Kidney (tissue), 14 donors: Measurements from ENCODE around the gene CCDC142. TPM values are rescaled to one million over a fixed set of nuclear protein-coding genes. Genes with fewer than 3 reads are reported as not detected.

Experiments
- DNase-seq, 5 donors: peaks; one replicate each; pipeline ENCODE4 v3.0.0-alpha.2; 2013 to 2020
- FAIRE-seq: peaks from 2 replicates; lab custom pipeline; 2012; peaks lifted over from hg19 to GRCh38; lab: Jason Lieb, UNC
- H3K27ac ChIP-seq, 2 donors: one replicate each; pipeline ENCODE4 v1.7.0; 2013; ENCODE audit warnings: low read depth in 2 of 2, low read length in 2 of 2, inconsistent platforms in 1 of 2
- H3K27me3 ChIP-seq: one replicate; pipeline ENCODE4 v1.7.1; 2013; ENCODE audit warnings: low read length, inconsistent platforms; ENCODE audit not compliant: control insufficient read depth, insufficient read depth
- H3K36me3 ChIP-seq, 3 donors: one replicate each; pipeline versions ENCODE4 v1.7.0 to v1.7.1; 2013; ENCODE audit warnings: low read length in 3 of 3, control low read depth in 1 of 3, inconsistent platforms in 1 of 3; ENCODE audit not compliant: insufficient read depth in 3 of 3, control insufficient read depth in 2 of 3
- H3K4me1 ChIP-seq, 3 donors: one replicate each; pipeline versions ENCODE4 v1.7.0 to v1.7.1; 2013; ENCODE audit warnings: low read length in 3 of 3, inconsistent platforms in 1 of 3, low read depth in 1 of 3; ENCODE audit not compliant: control insufficient read depth in 2 of 3, insufficient read depth in 2 of 3
- H3K4me3 ChIP-seq, 3 donors: one replicate each; pipeline versions ENCODE4 v1.7.0 to v1.8.1; 2013; ENCODE audit warnings: low read length in 3 of 3, control low read depth in 1 of 3, inconsistent platforms in 1 of 3
- H3K9ac ChIP-seq, 3 donors: one replicate each; pipeline versions ENCODE4 v1.7.0 to v1.7.1; 2013; ENCODE audit warnings: low read length in 3 of 3, control low read depth in 1 of 3, inconsistent platforms in 1 of 3
- H3K9me3 ChIP-seq, 3 donors: one replicate each; pipeline versions ENCODE4 v1.7.0 to v1.7.1; 2013; ENCODE audit warnings: low read length in 3 of 3, control low read depth in 1 of 3, inconsistent platforms in 1 of 3; ENCODE audit not compliant: control insufficient read depth in 2 of 3, insufficient read depth in 1 of 3
- intact Hi-C: fragments of 100-400 bp; cut with DNase I; formaldehyde crosslinking; loops from one replicate; pipeline ENCODE4 v1.11.1; 2022
- polyA plus RNA-seq: library from polyadenylated mRNA; stranded (reverse); fragments of 350-450 nt; fragmentation: Illumina TruSeq; extraction: RNeasy Lipid Tissue Mini Kit (QIAGEN cat#74804); gene quantifications from one replicate; pipeline ENCODE4 v1.2.3, GENCODE V29; 2014; ENCODE audit warnings: low read depth, low replicate concordance; ENCODE audit not compliant: insufficient read depth
- total RNA-seq: library from RNA; stranded (reverse); fragmentation: NEBNext Ultra II Directional; extraction: Animal tissue kit (Norgen Biotek cat#: 25700); gene quantifications from one replicate; pipeline ENCODE4 v1.2.1, GENCODE V29; 2021
- TF ChIP-seq, protein P1 (sequence below): IDR thresholded peaks from 3 replicates; pipeline ENCODE4 v1.5.1; 2012; ENCODE audit warnings: mild to moderate bottlenecking, moderate library complexity, borderline replicate concordance; ENCODE audit not compliant: insufficient read depth; ENCODE audit errors: extremely low read depth
- donor health status: control.
- donor health status: control.
- donor health status: control.
- donor health status: control.
- donor health status: control.
- donor health status: DM: yes; HTN: yes; CAD: no.
- donor health status: Normal renal cell carcinoma (clear cell type).

The CCDC142 gene
- total and polyA plus RNA-seq, 2 donors from 2014 or later, result 2.8 to 23.1 TPM

DNA sequence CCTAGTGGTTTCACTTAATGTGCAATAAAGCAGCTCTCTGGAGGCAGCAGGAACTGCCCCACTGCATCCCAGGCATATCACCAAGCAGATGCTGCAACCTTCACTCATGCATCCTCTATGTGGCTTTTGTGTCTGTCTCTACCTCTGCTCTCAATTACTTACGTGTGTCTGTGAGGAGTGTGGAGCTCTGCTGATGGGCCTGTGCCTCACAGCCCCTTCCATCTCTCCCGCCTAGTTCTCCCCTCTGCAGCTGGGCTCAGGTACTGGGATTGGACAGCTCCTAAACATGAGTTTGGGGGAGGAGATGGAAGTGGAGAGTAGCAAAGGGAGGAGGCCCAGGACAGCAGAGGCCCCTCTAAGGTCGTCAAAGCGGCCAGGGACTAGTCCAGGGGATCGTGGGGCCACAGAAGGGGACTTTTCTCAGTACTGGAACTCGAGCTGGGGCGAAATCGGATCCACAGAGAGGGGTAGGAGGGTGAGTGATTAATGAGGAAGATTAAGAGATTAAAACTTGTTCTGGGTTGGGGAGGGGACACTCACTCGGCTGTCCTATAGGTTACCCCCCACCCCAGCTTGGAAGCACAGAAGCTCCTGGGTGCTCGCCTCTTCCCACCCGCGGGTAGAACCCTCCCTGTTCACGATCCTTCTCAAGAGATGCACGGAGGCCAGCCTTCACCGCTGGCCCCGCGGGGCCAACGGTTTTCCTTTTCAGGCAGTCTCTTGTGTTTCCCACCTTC lies 18.7 kb upstream of the CCDC142 start:
- H3K27ac ChIP-seq, result no peak overlapping the region
- intact Hi-C loops, result no loop called here
- H3K4me1 ChIP-seq, result peaks cover 0 to 30% (median 18%) of the 10 kb centered on the region in 3 donors
- peak in 4 of 5 donors; percentile 86 to 93 (median 87) for DNase-seq
- no peak overlapping the region for H3K9ac ChIP-seq
- FAIRE-seq, result no peak
- H3K4me3 ChIP-seq, result peak overlapping the region in 2 of 3 donors; percentile 83 to 89
- TF ChIP-seq, protein P1, sequence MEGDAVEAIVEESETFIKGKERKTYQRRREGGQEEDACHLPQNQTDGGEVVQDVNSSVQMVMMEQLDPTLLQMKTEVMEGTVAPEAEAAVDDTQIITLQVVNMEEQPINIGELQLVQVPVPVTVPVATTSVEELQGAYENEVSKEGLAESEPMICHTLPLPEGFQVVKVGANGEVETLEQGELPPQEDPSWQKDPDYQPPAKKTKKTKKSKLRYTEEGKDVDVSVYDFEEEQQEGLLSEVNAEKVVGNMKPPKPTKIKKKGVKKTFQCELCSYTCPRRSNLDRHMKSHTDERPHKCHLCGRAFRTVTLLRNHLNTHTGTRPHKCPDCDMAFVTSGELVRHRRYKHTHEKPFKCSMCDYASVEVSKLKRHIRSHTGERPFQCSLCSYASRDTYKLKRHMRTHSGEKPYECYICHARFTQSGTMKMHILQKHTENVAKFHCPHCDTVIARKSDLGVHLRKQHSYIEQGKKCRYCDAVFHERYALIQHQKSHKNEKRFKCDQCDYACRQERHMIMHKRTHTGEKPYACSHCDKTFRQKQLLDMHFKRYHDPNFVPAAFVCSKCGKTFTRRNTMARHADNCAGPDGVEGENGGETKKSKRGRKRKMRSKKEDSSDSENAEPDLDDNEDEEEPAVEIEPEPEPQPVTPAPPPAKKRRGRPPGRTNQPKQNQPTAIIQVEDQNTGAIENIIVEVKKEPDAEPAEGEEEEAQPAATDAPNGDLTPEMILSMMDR, result no peak
- H3K9me3 ChIP-seq, result no peaks in the 10 kb centered on the region
- peaks cover 12% of the 10 kb centered on the region for H3K27me3 ChIP-seq
- peaks cover 3 to 17% (median 8%) of the 10 kb centered on the region in 3 donors for H3K36me3 ChIP-seq

DNA sequence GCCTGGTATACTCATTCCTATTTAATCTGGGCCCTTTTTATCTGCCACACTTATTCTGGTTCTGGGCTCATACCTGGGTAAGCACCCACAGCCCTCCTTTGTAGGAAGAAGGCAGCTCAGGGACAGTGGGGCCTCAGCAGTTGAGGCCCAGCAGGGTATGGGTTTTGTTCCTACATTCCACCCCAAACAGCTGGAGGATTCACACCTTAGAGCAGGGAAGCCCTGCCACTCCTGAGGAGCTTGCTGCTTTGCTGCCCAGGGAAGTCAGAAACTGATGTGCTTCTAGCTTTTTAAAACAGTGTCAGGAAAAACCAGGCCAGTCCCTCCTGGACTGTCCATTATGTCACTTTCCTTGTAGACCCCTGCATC lies 17.8 kb upstream of the CCDC142 start:
- Histone ChIP-seq H3K27ac (no peak overlapping the region), H3K4me3 (no peak overlapping the region), H3K27me3 (peaks cover 12% of the 10 kb centered on the region), H3K36me3 (peaks cover 3 to 11% (median 5%) of the 10 kb centered on the region in 3 donors), H3K9ac (no peak overlapping the region), H3K9me3 (no peaks in the 10 kb centered on the region), H3K4me1 (peaks cover 0 to 26% (median 11%) of the 10 kb centered on the region in 3 donors)
- intact Hi-C loops, result no loop called here
- no peak for FAIRE-seq
- no peak for DNase-seq
- TF ChIP-seq, protein P1, result no peak

DNA sequence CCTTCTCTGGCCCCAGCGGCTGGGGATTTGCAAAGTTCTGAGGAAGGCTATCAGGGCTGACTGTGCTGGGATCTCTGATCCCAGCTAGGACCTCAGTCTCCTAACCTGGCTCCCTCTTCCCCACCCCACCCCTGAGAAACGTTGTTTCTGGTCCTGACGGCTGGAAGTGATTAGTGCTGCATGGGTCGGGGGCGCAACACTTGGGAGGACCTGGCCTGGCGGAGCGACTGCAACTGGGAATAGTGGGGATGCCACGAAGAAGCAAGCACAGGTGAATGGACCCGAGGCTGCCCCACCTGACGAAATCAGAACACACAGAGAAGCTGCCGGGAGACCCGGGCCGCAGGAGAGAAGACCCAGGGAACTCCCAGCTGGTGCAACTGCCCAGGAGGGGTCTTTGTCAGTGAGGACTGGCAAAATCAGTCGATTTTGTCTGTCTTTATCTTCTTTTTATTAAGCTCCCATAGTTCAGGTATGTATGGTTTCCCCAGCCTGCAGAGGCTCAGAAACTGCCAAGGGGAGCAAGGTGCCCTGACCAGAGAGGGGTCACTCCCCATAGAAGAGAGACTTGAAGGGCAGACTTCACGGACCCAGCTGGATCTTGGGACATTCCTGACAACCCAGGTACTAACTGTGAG lies 17.3 kb upstream of the CCDC142 start:
- intact Hi-C loops, result no loop called here
- Histone ChIP-seq H3K9ac (no peak overlapping the region), H3K4me1 (peaks cover 0 to 22% (median 10%) of the 10 kb centered on the region in 3 donors), H3K9me3 (no peaks in the 10 kb centered on the region), H3K27ac (no peak overlapping the region), H3K4me3 (no peak overlapping the region), H3K36me3 (peaks cover 0 to 6% (median 0%) of the 10 kb centered on the region in 3 donors), H3K27me3 (peaks cover 12% of the 10 kb centered on the region)
- FAIRE-seq (no peak), DNase-seq (peak in 1 of 5 donors; percentile 60)
- TF ChIP-seq, protein P1, result no peak
